GM23248 (cell line): ENCODE data around the gene SSX5. TPM values are rescaled to one million over a fixed set of nuclear protein-coding genes. Genes with fewer than 3 reads are reported as not detected.
"Not testable (repeated sequence)": the region's sequence is repeated elsewhere in the genome, so short reads cannot be mapped to it uniquely, and the experiment has no call there.

Source experiments
- DNase-seq: peaks from one replicate; pipeline ENCODE4 v3.0.0-alpha.2; 2015
- H2AFZ ChIP-seq: fragments of 200-600 bp; sonication (generic); 2 replicates; pipeline ENCODE4 v1.6.1; 2016; ENCODE audit warnings: antibody characterized with exemption
- H3F3A ChIP-seq: fragments of 200-600 bp; sonication (generic); 2 replicates; pipeline ENCODE4 v1.6.1; 2016; ENCODE audit warnings: mild to moderate bottlenecking, antibody characterized with exemption, mixed run types; ENCODE audit not compliant: insufficient read depth
- H3K27ac ChIP-seq: fragments of 200-600 bp; sonication (generic); 2 replicates; pipeline ENCODE4 v1.5.1; 2016; ENCODE audit warnings: mild to moderate bottlenecking
- H3K27me3 ChIP-seq: fragments of 200-600 bp; sonication (generic); replicated peaks from 2 replicates; pipeline ENCODE4 v1.6.1; 2016; ENCODE audit warnings: mild to moderate bottlenecking; ENCODE audit not compliant: insufficient read depth
- H3K36me3 ChIP-seq: fragments of 200-600 bp; sonication (generic); 2 replicates; pipeline ENCODE4 v1.6.1; 2016; ENCODE audit warnings: low read depth, mild to moderate bottlenecking
- H3K4me1 ChIP-seq: fragments of 200-600 bp; sonication (generic); 2 replicates; pipeline ENCODE4 v1.6.1; 2016; ENCODE audit warnings: mild to moderate bottlenecking; ENCODE audit not compliant: insufficient read depth
- H3K4me2 ChIP-seq: fragments of 200-600 bp; sonication (generic); one replicate; pipeline ENCODE4 v1.6.1; 2016; ENCODE audit warnings: mild to moderate bottlenecking; ENCODE audit not compliant: unreplicated experiment
- H3K4me3 ChIP-seq: fragments of 200-600 bp; sonication (generic); 2 replicates; pipeline ENCODE4 v1.5.1; 2016; ENCODE audit warnings: mild to moderate bottlenecking
- H3K79me2 ChIP-seq: fragments of 200-600 bp; sonication (generic); 2 replicates; pipeline ENCODE4 v1.6.1; 2016; ENCODE audit warnings: mild to moderate bottlenecking; ENCODE audit not compliant: insufficient read depth
- H3K9ac ChIP-seq: fragments of 200-600 bp; sonication (generic); 2 replicates; pipeline ENCODE4 v1.6.1; 2016; ENCODE audit warnings: mild to moderate bottlenecking
- H3K9me2 ChIP-seq: fragments of 200-600 bp; sonication (generic); 2 replicates; pipeline ENCODE4 v1.6.1; 2016; ENCODE audit warnings: mixed run types, mild to moderate bottlenecking, moderate library complexity; ENCODE audit not compliant: insufficient read depth
- H3K9me3 ChIP-seq: fragments of 200-600 bp; sonication (generic); one replicate; pipeline ENCODE4 v1.6.1; 2017; ENCODE audit warnings: low read depth
- H4K20me1 ChIP-seq: fragments of 200-600 bp; sonication (generic); 2 replicates; pipeline ENCODE4 v1.6.0; 2016; ENCODE audit not compliant: insufficient read depth
- EZH2 ChIP-seq: fragments of 200-600 bp; sonication (generic); IDR thresholded peaks from 2 replicates; pipeline ENCODE4 v1.6.1; 2018; ENCODE audit warnings: antibody characterized with exemption, mild to moderate bottlenecking; ENCODE audit not compliant: insufficient read depth, poor library complexity, severe bottlenecking
- EZH2phosphoT487 ChIP-seq: fragments of 200-600 bp; sonication (generic); IDR thresholded peaks from 2 replicates; pipeline ENCODE4 v1.6.1; 2018; ENCODE audit warnings: antibody characterized with exemption, moderate library complexity, mild to moderate bottlenecking, low read depth; ENCODE audit not compliant: insufficient read depth
- WGBS, 2 experiments: methylation state at CpG; one replicate each; pipeline ENCODE4 v1.1.6; 2015 to 2017; ENCODE audit warnings: low lambda C conversion rate in 2 of 2, low coverage in 1 of 2; ENCODE audit errors: missing lambda C conversion rate in 2 of 2; 5-methylcytosine and 5-hydroxymethylcytosine counted together
- in situ Hi-C: fragments of 300-500 bp; cut with MboI; formaldehyde crosslinking; loops from 2 replicates; pipeline ENCODE4 v1.15.0; 2020
- polyA plus RNA-seq: library from polyadenylated mRNA; unstranded; fragments of >200 nt; fragmentation: Nextera tagmentation; extraction: Ambion mirVana; gene quantifications from 2 replicates; pipeline ENCODE4 v1.2.1, GENCODE V29; 2016
- small RNA-seq: library from RNA; depleted of rRNA; stranded (forward); fragments of <200 nt; gene quantifications from one replicate; pipeline ENCODE3, GENCODE V24; 2014; ENCODE audit warnings: low read depth, low replicate concordance
- total RNA-seq: library from RNA; depleted of rRNA; stranded (reverse); fragments of >200 nt; shearing (Covaris generic); gene quantifications from 2 replicates; pipeline ENCODE4 v1.2.3, GENCODE V29; 2014; rRNA removed

Gene SSX5
- total and polyA plus RNA-seq, 2 experiments from 2014 or later, result not detected

DNA sequence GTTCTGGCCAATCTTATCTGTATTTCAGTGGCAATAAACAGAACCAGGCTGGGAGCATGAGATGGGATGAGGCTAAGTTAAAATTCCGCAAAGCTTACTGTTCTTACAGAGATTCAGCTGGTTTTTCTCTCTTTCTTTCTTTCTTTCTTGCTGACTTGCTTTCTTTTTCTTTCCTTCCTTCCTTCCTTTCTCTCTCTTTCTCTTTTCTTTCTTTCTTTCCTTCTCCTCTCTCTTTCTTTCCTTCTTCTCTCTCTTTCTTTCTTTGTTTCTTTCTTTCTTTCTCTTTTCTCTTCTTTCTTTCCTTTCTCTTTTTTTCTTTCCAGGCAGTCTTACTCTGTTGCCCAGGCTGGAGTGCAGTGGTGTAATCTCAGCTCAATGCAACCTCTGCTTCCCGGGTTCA is 41.8 kb downstream of the SSX5 start:
- no peaks in the 10 kb centered on the region for H3F3A ChIP-seq
- H3K9me2 ChIP-seq, result no peaks in the 10 kb centered on the region
- WGBS, 2 experiments, result 29 to 38% methylated on average over 2 of the region's 2 CpGs
- no peaks in the 10 kb centered on the region for H4K20me1 ChIP-seq
- no peaks in the 10 kb centered on the region for H3K9me3 ChIP-seq
- no peaks in the 10 kb centered on the region for H3K27me3 ChIP-seq
- no peak overlapping the region for H2AFZ ChIP-seq
- no peak overlapping the region for H3K4me3 ChIP-seq
- no peak for TF ChIP-seq EZH2phosphoT487
- no peak for TF ChIP-seq EZH2
- in situ Hi-C loops, result no loop called here
- no peaks in the 10 kb centered on the region for H3K36me3 ChIP-seq
- DNase-seq, result no peak
- no peak overlapping the region for H3K4me2 ChIP-seq
- H3K79me2 ChIP-seq, result no peaks in the 10 kb centered on the region
- H3K4me1 ChIP-seq, result no peaks in the 10 kb centered on the region
- no peak overlapping the region for H3K27ac ChIP-seq
- no peak overlapping the region for H3K9ac ChIP-seq

DNA sequence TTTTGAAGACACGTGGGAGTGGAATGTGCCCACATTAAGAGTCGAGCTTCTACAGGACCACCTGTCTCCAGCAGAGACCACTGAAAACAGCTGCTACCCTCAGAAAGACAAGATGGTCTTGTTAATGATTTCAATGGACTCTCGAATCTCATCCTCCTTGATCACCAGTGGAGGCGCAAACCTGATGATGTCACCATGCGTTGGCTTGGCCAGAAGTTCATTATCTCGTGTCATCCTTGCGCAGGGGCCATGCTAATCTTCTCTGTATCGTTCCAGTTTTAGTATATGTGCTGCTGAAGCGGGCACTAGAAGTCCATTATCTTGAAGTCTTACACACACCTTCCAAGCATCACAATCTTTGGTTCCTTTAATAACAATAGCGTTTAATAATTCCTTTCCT is 42.8 kb downstream of the SSX5 start:
- H3K9me2 ChIP-seq, result no peaks in the 10 kb centered on the region
- no peaks in the 10 kb centered on the region for H3K9me3 ChIP-seq
- no peaks in the 10 kb centered on the region for H3K27me3 ChIP-seq
- in situ Hi-C loops, result no loop called here
- WGBS, 2 experiments, result 50 to 68% methylated on average over 6 to 10 of the region's 10 CpGs
- TF ChIP-seq EZH2, result no peak
- no peak for TF ChIP-seq EZH2phosphoT487
- no peaks in the 10 kb centered on the region for H3K79me2 ChIP-seq
- no peaks in the 10 kb centered on the region for H3F3A ChIP-seq
- H3K27ac ChIP-seq, result no peak overlapping the region
- H3K4me2 ChIP-seq, result no peak overlapping the region
- no peaks in the 10 kb centered on the region for H3K4me1 ChIP-seq
- no peak overlapping the region for H2AFZ ChIP-seq
- no peak for DNase-seq
- no peaks in the 10 kb centered on the region for H3K36me3 ChIP-seq
- H3K4me3 ChIP-seq, result no peak overlapping the region
- H3K9ac ChIP-seq, result no peak overlapping the region
- H4K20me1 ChIP-seq, result no peaks in the 10 kb centered on the region

DNA sequence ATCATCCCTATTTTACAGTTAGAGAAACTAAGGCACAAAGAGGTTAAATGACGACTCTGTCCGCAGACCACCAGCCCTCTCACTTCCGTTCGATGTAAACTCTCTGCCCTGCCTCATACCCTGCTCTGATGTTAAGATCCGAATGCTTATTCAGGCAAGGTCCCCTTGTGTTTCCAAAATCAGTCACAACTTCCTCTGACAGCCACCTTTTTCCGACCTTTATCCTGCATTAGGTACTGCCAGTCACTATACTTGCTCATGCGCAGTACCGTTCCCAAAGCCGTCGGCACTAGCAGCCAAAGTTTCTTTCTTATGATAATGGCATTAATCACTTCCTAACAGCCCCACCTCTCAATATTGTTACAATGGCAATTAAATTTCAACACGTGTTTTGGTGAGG is 53.9 kb downstream of the SSX5 start:
- in situ Hi-C loops, result not testable (repeated sequence)
- WGBS, 2 experiments, result 60 to 91% methylated on average over 6 to 11 of the region's 11 CpGs

DNA sequence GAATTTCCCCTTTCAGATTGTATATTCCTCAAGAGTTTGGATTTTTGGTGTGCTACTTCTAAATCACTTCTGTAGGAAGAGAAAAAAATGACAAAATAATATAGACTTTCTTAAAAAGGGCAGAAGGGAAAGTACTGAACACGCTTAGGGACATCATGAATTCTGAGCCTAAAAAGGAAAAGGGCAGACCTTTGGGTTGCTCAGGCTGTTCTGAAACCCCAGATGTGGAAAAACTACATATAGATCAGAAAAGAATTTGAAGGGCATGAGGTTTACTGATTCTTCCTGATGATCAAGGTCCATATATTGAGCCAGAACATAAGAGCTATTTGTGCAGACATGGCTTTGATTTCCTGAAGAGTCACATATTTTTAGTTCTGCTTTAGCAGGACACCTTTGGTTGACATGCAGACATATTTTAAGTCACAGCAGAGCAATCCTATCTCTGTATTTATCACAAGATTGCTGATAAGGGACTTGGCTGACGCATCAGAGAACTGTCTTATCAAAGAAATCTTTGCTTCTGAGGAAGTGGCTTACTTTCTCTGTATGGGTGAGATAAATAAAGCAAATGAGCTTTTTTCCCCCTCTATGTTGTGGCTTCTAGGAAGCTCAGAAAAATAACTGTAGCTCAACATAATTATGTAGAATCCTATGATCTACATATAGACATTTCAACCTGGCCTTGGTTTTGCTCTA is 54.6 kb downstream of the SSX5 start:
- DNase-seq, H3K27ac ChIP-seq, H3K4me3 ChIP-seq, H3K27me3 ChIP-seq, H3K9me3 ChIP-seq, H3K36me3 ChIP-seq, H3K4me1 ChIP-seq, H3K9me2 ChIP-seq, H3K4me2 ChIP-seq, in situ Hi-C loops, H3K9ac ChIP-seq, H3F3A ChIP-seq, H2AFZ ChIP-seq, H3K79me2 ChIP-seq, H4K20me1 ChIP-seq: not testable (repeated sequence)
- 17% methylated on average over 1 of the region's 2 CpGs; no CpG with 5 or more reads in 1 of the 2 experiments for WGBS, 2 experiments

More for the DNA sequence above, 53.9 kb downstream of the SSX5 start:
- H3K9me3 ChIP-seq, H2AFZ ChIP-seq, H3K36me3 ChIP-seq, H3K27ac ChIP-seq, H3K4me3 ChIP-seq, H3K9ac ChIP-seq, H3F3A ChIP-seq, H3K79me2 ChIP-seq, H4K20me1 ChIP-seq, H3K4me2 ChIP-seq, H3K4me1 ChIP-seq, DNase-seq, H3K9me2 ChIP-seq, H3K27me3 ChIP-seq: not testable (repeated sequence)

DNA sequence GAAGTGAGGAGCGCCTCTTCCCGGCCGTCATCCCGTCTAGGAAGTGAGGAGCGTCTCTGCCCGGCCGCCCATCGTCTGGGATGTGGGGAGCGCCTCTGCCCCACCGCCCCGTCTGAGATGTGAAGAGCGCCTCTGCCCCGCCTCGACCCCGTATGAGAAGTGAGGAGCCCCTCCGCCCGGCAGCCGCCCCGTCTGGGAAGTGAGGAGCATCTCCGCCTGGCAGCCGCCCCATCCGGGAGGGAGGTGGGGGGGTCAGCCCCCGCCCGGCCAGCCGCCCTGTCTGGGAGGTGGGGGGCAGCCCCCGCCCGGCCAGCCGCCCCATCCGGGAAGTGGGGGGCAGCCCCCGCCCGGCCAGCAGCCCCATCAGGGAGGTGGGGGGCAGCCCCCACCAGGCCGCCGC is 57.5 kb downstream of the SSX5 start:
- H3K4me3 ChIP-seq, H4K20me1 ChIP-seq, H3K79me2 ChIP-seq, H3K4me2 ChIP-seq, H3F3A ChIP-seq, H3K9me2 ChIP-seq, H2AFZ ChIP-seq, DNase-seq, in situ Hi-C loops, H3K9ac ChIP-seq, H3K27ac ChIP-seq, H3K27me3 ChIP-seq, H3K4me1 ChIP-seq, H3K36me3 ChIP-seq, H3K9me3 ChIP-seq: not testable (repeated sequence)
- 86% methylated on average over 14 of the region's 33 CpGs; no CpG with 5 or more reads in 1 of the 2 experiments for WGBS, 2 experiments

Small RNA genes within 50 kb of the gene (small RNA-seq; reads per million reads assigned to genes)
- gene AC245047.3, result not detected
- gene AC245047.7, result not detected
- not detected for gene RNA5SP503
- gene RNU6-707P, result not detected

Other genes starting within 250 kb of the SSX5 start
- 1.0 and 1.6 TPM in 2 replicates for gene ZNF182, start 192.8 kb downstream of the SSX5 start, total RNA-seq
- 2.6 TPM in 2 replicates for gene ZNF182, start 192.8 kb downstream of the SSX5 start, polyA plus RNA-seq
- not detected in 2 replicates for gene SPACA5, start 189.8 kb downstream of the SSX5 start, total RNA-seq
- not detected in 2 replicates for gene SPACA5, start 189.8 kb downstream of the SSX5 start, polyA plus RNA-seq
- 0.22 and 0.25 TPM in 2 replicates for gene ZNF630, start 125.2 kb downstream of the SSX5 start, total RNA-seq
- gene ZNF630, start 125.2 kb downstream of the SSX5 start, polyA plus RNA-seq, result 0.41 and 0.53 TPM in 2 replicates
- not detected in 2 replicates for gene SPACA5B, start 66.2 kb downstream of the SSX5 start, total RNA-seq
- not detected in 2 replicates for gene SPACA5B, start 66.2 kb downstream of the SSX5 start, polyA plus RNA-seq
- not detected in 2 replicates for gene SSX1, start 58.6 kb upstream of the SSX5 start, total RNA-seq
- not detected in 2 replicates for gene SSX1, start 58.6 kb upstream of the SSX5 start, polyA plus RNA-seq
- not detected in 2 replicates for gene SSX3, start 159.9 kb upstream of the SSX5 start, total RNA-seq
- gene SSX3, start 159.9 kb upstream of the SSX5 start, polyA plus RNA-seq, result not detected in 2 replicates
- not detected in 2 replicates for gene SSX4, start 186.7 kb upstream of the SSX5 start, total RNA-seq
- gene SSX4, start 186.7 kb upstream of the SSX5 start, polyA plus RNA-seq, result not detected in 2 replicates
- not detected in 2 replicates for gene SSX4B, start 215.2 kb upstream of the SSX5 start, total RNA-seq
- gene SSX4B, start 215.2 kb upstream of the SSX5 start, polyA plus RNA-seq, result not detected in 2 replicates